B cell (primary cell): ENCODE results near the gene WTAP. TPM values are rescaled to one million over a fixed set of nuclear protein-coding genes. Genes with fewer than 3 reads are reported as not detected.
"Not testable (repeated sequence)": the region's sequence is repeated elsewhere in the genome, so short reads cannot be mapped to it uniquely, and the experiment has no call there.

Experiments used
- ATAC-seq: fragments of 200-7000 bp; cut with Tn5 transposase; one replicate; pipeline ENCODE4 v1.10.0; 2021; ENCODE audit warnings: low read depth, mild to moderate bottlenecking, moderate number of reproducible peaks, moderate library complexity
- CTCF ChIA-PET: fragments of 350-600 bp; sonication (Branson Sonifier 250); formaldehyde crosslinking; loops from one replicate; lab custom pipeline; 2021; ENCODE audit warnings: antibody characterized with exemption, inconsistent platforms; lab: Charles Lee
- POLR2A ChIA-PET: fragments of 350-600 bp; sonication (Branson Sonifier 250); formaldehyde crosslinking; loops from one replicate; lab custom pipeline; 2021; ENCODE audit warnings: antibody characterized with exemption; lab: Charles Lee
- DNase-seq: peaks from one replicate; pipeline ENCODE4 v3.0.0; 2013
- H2AFZ ChIP-seq: 2 replicates; pipeline ENCODE4 v1.6.1; 2012; ENCODE audit warnings: mild to moderate bottlenecking, low read depth, low read length; ENCODE audit not compliant: insufficient read depth, poor library complexity, severe bottlenecking
- H3K27ac ChIP-seq, 2 donors: 1 replicate in 1 of 2; 2 replicates in 1 of 2; pipeline ENCODE4 v1.5.1; 2012 to 2013; ENCODE audit warnings: low read length in 2 of 2, mild to moderate bottlenecking in 2 of 2, moderate library complexity in 1 of 2
- H3K27me3 ChIP-seq, 4 experiments: fragments of 200-600 bp in 1 of 4; sonication (generic) in 1 of 4; replicated peaks in 1 of 4; 1 replicate in 2 of 4; 2 replicates in 2 of 4; pipeline versions ENCODE4 v1.6.1 to v1.7.0; 2013 to 2016; ENCODE audit warnings: low read length in 3 of 4, mild to moderate bottlenecking in 2 of 4, mixed read lengths in 1 of 4, moderate library complexity in 1 of 4; ENCODE audit not compliant: insufficient read depth in 4 of 4, control insufficient read depth in 3 of 4; ENCODE audit errors: control extremely low read depth in 1 of 4
- H3K36me3 ChIP-seq, 2 experiments: replicated peaks in 1 of 2; 1 replicate in 1 of 2; 2 replicates in 1 of 2; pipeline versions ENCODE4 v1.6.1 to v1.7.1; 2013; ENCODE audit warnings: low read length in 1 of 2; ENCODE audit not compliant: insufficient read depth in 2 of 2, control insufficient read depth in 1 of 2; ENCODE audit errors: control extremely low read depth in 1 of 2, extremely low read depth in 1 of 2
- H3K4me1 ChIP-seq, 2 donors: fragments of 200-600 bp in 1 of 2; sonication (generic) in 1 of 2; 1 replicate in 1 of 2; 2 replicates in 1 of 2; pipeline versions ENCODE4 v1.5.1 to v1.6.1; 2013 to 2017; ENCODE audit warnings: low read length in 2 of 2; ENCODE audit not compliant: control insufficient read depth in 2 of 2, insufficient read depth in 2 of 2
- H3K4me2 ChIP-seq: replicated peaks from 2 replicates; pipeline ENCODE3; 2012; ENCODE audit warnings: mild to moderate bottlenecking, low read depth, low read length; ENCODE audit not compliant: poor library complexity, severe bottlenecking
- H3K4me3 ChIP-seq, 5 experiments: fragments of 200-600 bp in 1 of 5; sonication (generic) in 1 of 5; 1 replicate in 3 of 5; 2 replicates in 2 of 5; pipeline versions ENCODE4 v1.5.1 to v1.7.0; 2011 to 2016; ENCODE audit warnings: low read length in 4 of 5, mild to moderate bottlenecking in 4 of 5, low read depth in 2 of 5, control low read depth in 1 of 5, moderate library complexity in 1 of 5; ENCODE audit not compliant: insufficient read depth in 1 of 5; ENCODE audit errors: control extremely low read depth in 1 of 5, extremely low read depth in 1 of 5
- H3K79me2 ChIP-seq: fragments of 200-600 bp; sonication (generic); one replicate; pipeline ENCODE4 v1.6.0; 2016; ENCODE audit warnings: low read length; ENCODE audit not compliant: control insufficient read depth, insufficient read depth
- H3K9ac ChIP-seq: fragments of 200-600 bp; sonication (generic); 2 replicates; pipeline ENCODE4 v1.6.1; 2017; ENCODE audit warnings: mild to moderate bottlenecking, low read length, moderate library complexity
- H3K9me3 ChIP-seq, 3 donors: one replicate each; pipeline versions ENCODE4 v1.6.1 to v1.7.1; 2013; ENCODE audit warnings: low read length in 2 of 3; ENCODE audit not compliant: control insufficient read depth in 2 of 3, insufficient read depth in 1 of 3; ENCODE audit errors: control extremely low read depth in 1 of 3
- H4K20me1 ChIP-seq: 2 replicates; pipeline ENCODE4 v1.6.0; 2012; ENCODE audit warnings: mild to moderate bottlenecking, low read length; ENCODE audit not compliant: insufficient read depth, control insufficient read depth, poor library complexity, severe bottlenecking
- H3K27ac Mint-ChIP-seq: one replicate; pipeline ENCODE4 v1.8.0; 2021; ENCODE audit warnings: mixed read lengths
- H3K27me3 Mint-ChIP-seq: one replicate; pipeline ENCODE4 v1.8.0; 2021; ENCODE audit warnings: mixed read lengths
- H3K4me1 Mint-ChIP-seq: one replicate; pipeline ENCODE4 v1.8.0; 2021; ENCODE audit warnings: mixed read lengths
- H3K4me3 Mint-ChIP-seq: one replicate; pipeline ENCODE4 v1.8.0; 2021; ENCODE audit warnings: mixed read lengths
- H3K9me3 Mint-ChIP-seq: one replicate; pipeline ENCODE4 v1.8.0; 2022; ENCODE audit warnings: mixed read lengths; ENCODE audit not compliant: insufficient read depth
- CTCF ChIP-seq: fragments of 200-600 bp; IDR thresholded peaks from one replicate; pipeline ENCODE4 v1.8.0; 2022; ENCODE audit warnings: antibody characterized with exemption, mild to moderate bottlenecking
- EZH2 ChIP-seq: IDR thresholded peaks from 2 replicates; pipeline ENCODE4 v1.6.1; 2012; ENCODE audit warnings: borderline replicate concordance, low read depth, mild to moderate bottlenecking, moderate library complexity, low read length; ENCODE audit not compliant: insufficient read depth, poor library complexity, severe bottlenecking
- WGBS: methylation state at CpG from one replicate; pipeline ENCODE4 v1.1.5; 2013; ENCODE audit warnings: missing lambda C conversion rate; ENCODE audit not compliant: insufficient coverage; 5-methylcytosine and 5-hydroxymethylcytosine counted together
- intact Hi-C: fragments of 100-400 bp; cut with micrococcal nuclease; formaldehyde crosslinking; loops from one replicate; pipeline ENCODE4 v1.10.0; 2022
- polyA plus RNA-seq: library from polyadenylated mRNA; depleted of rRNA; stranded (reverse); fragments of >200 nt; gene quantifications from 2 replicates; pipeline ENCODE4 v1.2.3, GENCODE V29; 2012
- total RNA-seq, 2 donors: library from RNA; stranded (reverse); fragments of 120-200 nt in 1 of 2; gene quantifications; 1 replicate in 1 of 2; 2 replicates in 1 of 2; pipeline versions ENCODE4 v1.2.3 to v1.2.4, GENCODE V29; 2013 to 2022

The WTAP gene
- total and polyA plus RNA-seq, 2 donors (not counting 1 experiment from before 2014, with no cell fraction given): 34.2 to 165 TPM

DNA sequence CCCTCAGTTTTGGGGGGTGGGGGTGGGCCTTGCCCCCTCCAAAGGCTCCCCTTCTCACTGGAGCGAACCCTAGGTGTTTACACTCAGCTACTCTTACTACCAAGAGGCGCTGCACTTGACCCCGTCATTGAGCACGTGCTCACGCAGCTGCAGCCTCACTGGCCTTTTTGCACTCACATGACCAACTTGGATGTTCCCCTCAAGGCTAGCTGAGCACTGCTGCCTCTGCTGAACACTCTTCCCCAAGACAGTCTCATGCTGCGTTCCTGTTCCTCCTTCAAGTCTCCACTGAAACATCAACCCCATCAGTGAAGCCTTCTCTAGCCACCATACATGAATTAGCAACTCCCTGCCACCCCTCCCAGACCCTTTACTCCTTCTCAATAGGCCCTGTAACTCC, 38.3 kb upstream of the WTAP start:
- H3K36me3 ChIP-seq: peaks cover 4 to 36% of the 10 kb centered on the region in 2 experiments
- CTCF ChIA-PET: interaction anchor here (0.6 to 1.2 kb wide), 7 partner anchors 31 to 414 kb away, joined by 3 to 5 read pairs (median 3); partner anchors contain the start of genes MRPL18 and WTAP
- WGBS: 83% methylated on average over 6 of the region's 6 CpGs
- H3K4me2 ChIP-seq: no peak overlapping the region
- no peak overlapping the region for H3K4me3 Mint-ChIP-seq
- no peak overlapping the region for H3K27ac ChIP-seq
- no peak overlapping the region for H3K4me3 ChIP-seq
- no peak for TF ChIP-seq CTCF
- TF ChIP-seq EZH2: no peak
- no peak overlapping the region for H3K27ac Mint-ChIP-seq
- H3K79me2 ChIP-seq: peaks cover 49% of the 10 kb centered on the region
- H3K4me1 Mint-ChIP-seq: peaks cover 22% of the 10 kb centered on the region
- peaks cover 18 to 20% of the 10 kb centered on the region in 2 donors for H3K4me1 ChIP-seq
- no peak overlapping the region for H3K9ac ChIP-seq
- no peaks in the 10 kb centered on the region for H3K9me3 ChIP-seq
- H4K20me1 ChIP-seq: peaks cover 11% of the 10 kb centered on the region
- no peaks in the 10 kb centered on the region for H3K27me3 ChIP-seq
- DNase-seq (no peak), ATAC-seq (no peak)
- no peak overlapping the region for H2AFZ ChIP-seq
- POLR2A ChIA-PET: no interaction called here
- no peaks in the 10 kb centered on the region for H3K9me3 Mint-ChIP-seq
- intact Hi-C loops: no loop called here
- H3K27me3 Mint-ChIP-seq: no peaks in the 10 kb centered on the region

DNA sequence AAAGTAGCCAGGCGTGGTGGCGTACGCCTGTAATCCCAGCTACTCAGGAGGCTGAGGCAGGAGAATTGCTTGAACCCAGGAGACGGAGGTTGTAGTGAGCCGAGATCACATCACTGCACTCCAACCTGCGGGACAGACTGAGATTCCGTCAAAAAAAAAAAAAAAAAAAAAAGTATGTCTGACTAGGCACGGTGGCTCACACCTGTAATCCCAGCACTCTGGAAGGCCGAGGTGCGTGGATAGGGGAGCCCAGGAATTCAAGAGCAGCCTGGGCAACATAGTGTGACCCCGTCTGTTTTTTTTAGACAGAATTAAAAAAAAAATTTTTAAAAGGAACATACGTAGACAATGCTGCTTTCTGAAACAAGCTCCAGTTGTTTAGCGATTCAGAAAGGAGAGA, 37.2 kb upstream of the WTAP start:
- H2AFZ ChIP-seq, DNase-seq, ATAC-seq, H3K27me3 ChIP-seq, H3K4me2 ChIP-seq, H3K4me3 ChIP-seq, H3K27ac ChIP-seq, H3K27me3 Mint-ChIP-seq, H3K4me3 Mint-ChIP-seq, H3K9me3 ChIP-seq, H3K9me3 Mint-ChIP-seq, H3K9ac ChIP-seq, H3K27ac Mint-ChIP-seq: not testable (repeated sequence)
- Histone ChIP-seq H3K36me3 (peaks cover 3 to 31% of the 10 kb centered on the region in 2 experiments), H4K20me1 (peaks cover 11% of the 10 kb centered on the region), H3K79me2 (peaks cover 49% of the 10 kb centered on the region), H3K4me1 (peaks cover 27 to 31% of the 10 kb centered on the region in 2 donors)
- ChIA-PET CTCF (interaction anchor here (0.8 to 4.1 kb wide), 8 partner anchors 30 to 413 kb away, joined by 3 to 32 read pairs (median 4); partner anchors contain the start of genes MRPL18, TCP1 and WTAP), POLR2A (interaction anchor here (0.7 kb wide), 1 partner anchor 69 kb away, joined by 8 read pairs; no protein-coding TSS in a partner anchor)
- 98% methylated on average over 8 of the region's 13 CpGs for WGBS
- intact Hi-C loops: loop anchor here (2.0 to 10.0 kb wide), 2 partner anchors 843 to 1305 kb away; partner anchors contain the start of gene MAP3K4
- peaks cover 31% of the 10 kb centered on the region for H3K4me1 Mint-ChIP-seq
